Omental fat pad (tissue), 4 donors: ENCODE results near the gene ZNHIT6. TPM values are rescaled to one million over a fixed set of nuclear protein-coding genes. Genes with fewer than 3 reads are reported as not detected.
"Not testable (repeated sequence)": the region's sequence is repeated elsewhere in the genome, so short reads cannot be mapped to it uniquely, and the experiment has no call there.

ENCODE experiments used
- ATAC-seq: fragments of 150-250 bp; one replicate; pipeline ENCODE4 v1.9.1; 2016; ENCODE audit warnings: mild to moderate bottlenecking, moderate library complexity; ENCODE audit not compliant: low FRiP score
- DNase-seq: peaks from one replicate; pipeline ENCODE4 v3.0.0-alpha.2; 2019; ENCODE audit warnings: low spot score
- total RNA-seq, 4 donors: library from RNA; depleted of rRNA; stranded (reverse); fragments of >200 nt; gene quantifications; one replicate each; pipeline ENCODE4 v1.1.0, GENCODE V29; 2016
- TF ChIP-seq, protein P1 (sequence below), 3 donors: fragments of 450-650 bp; IDR thresholded peaks; one replicate each; pipeline ENCODE4 v1.5.1; 2016 to 2017; ENCODE audit warnings: antibody characterized with exemption in 3 of 3, mild to moderate bottlenecking in 3 of 3, moderate library complexity in 2 of 3

ZNHIT6 gene
- total RNA-seq, 4 donors from 2014 or later, result 9.6 to 20.5 (median 15.4) TPM

DNA sequence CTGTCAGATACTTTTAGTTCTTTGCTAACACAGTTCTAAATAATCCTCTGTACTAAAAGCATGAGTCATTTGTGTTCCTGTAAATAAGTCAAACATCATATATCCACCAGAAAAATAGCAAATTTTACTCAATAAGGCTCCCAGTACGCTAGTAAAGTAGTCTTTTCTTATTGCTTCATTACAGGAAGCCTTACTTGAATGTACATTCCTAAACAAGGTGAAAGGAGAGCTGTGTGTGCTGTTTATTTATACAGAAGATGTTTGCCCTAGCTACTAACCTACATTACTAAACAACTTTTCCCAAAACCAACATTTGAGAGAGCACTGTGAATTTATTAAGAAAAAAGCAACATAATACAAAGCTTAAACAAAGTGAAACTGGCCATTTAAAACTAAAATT lies 52.0 kb downstream of the ZNHIT6 start:
- TF ChIP-seq, protein P1, sequence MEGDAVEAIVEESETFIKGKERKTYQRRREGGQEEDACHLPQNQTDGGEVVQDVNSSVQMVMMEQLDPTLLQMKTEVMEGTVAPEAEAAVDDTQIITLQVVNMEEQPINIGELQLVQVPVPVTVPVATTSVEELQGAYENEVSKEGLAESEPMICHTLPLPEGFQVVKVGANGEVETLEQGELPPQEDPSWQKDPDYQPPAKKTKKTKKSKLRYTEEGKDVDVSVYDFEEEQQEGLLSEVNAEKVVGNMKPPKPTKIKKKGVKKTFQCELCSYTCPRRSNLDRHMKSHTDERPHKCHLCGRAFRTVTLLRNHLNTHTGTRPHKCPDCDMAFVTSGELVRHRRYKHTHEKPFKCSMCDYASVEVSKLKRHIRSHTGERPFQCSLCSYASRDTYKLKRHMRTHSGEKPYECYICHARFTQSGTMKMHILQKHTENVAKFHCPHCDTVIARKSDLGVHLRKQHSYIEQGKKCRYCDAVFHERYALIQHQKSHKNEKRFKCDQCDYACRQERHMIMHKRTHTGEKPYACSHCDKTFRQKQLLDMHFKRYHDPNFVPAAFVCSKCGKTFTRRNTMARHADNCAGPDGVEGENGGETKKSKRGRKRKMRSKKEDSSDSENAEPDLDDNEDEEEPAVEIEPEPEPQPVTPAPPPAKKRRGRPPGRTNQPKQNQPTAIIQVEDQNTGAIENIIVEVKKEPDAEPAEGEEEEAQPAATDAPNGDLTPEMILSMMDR (IDR thresholded peaks at IDR 0.05), result no peak
- DNase-seq (no peak), ATAC-seq (no peak)

DNA sequence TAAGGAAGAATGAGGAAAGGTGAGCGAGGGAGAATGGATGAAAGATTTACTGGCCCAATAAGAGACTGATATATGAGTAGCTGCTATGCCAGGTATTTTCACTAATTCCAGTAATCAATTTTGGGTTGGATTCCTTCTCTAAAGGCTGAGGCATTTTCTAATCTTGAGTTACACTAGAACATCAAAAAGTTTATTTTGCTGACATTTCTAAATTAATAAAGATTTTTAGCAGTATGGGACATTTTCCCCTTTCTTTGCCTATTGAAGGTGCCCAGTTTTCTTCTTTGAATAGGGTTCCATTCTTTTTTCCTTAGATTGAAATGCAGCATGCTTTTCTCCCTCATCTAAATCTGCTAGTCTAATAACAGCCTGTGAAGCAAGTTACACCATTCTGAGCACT lies 52.9 kb downstream of the ZNHIT6 start:
- TF ChIP-seq, protein P1 (IDR thresholded peaks at IDR 0.05), result no peak
- no peak for ATAC-seq
- DNase-seq, result no peak

DNA sequence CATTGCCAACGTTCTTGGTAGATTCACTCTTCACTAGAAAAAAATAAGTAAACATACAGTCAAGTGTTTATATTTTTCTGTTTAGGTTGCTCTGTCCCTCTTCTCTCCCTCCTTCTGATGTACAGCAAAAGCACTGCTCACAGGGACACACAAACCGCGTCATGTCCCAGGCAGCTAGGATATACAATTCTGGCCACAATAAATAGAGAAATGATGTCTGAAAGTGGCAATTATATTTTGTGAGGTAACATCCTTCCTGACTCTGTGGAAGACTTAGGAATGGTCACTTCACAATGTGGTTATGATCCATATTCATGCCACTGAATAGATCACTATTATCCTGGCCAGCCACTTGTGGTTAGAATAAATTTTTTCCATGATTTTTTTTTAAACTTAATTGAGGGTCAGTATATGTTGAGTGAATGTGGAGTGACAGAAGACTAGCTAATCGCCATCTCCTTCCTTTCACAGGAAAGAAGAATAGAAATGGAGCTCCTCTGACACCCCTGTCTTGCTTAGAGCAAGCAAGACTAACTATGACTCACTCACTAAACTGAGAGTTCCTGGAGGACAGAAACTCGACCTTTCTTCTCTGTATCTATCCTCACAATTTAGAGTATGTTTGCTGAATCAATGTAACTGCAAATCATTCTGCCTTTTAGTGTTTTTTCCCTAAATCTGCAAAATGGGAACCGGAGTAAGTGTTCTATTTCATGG lies 54.0 kb downstream of the ZNHIT6 start:
- TF ChIP-seq, protein P1 (IDR thresholded peaks at IDR 0.05), result no peak
- no peak for DNase-seq

DNA sequence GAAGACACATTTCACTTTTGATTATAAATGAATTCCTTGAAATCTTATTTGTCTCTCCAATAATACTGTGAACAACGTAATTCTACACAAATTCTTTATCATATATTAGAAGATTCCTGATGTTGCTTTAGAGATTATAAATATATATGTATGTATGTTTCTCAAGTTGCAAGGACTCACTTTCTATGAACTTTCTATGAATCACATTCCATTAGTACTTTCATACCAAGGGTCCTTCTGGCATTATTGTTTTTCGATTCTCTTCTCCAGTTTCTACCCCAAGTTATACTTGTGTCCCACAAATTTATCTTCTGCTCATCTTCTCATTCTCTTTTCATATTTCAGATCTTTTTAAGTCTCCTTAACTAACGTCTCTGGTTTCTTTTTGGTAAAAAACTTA lies 55.9 kb downstream of the ZNHIT6 start:
- no peak for ATAC-seq
- TF ChIP-seq, protein P1 (IDR thresholded peaks at IDR 0.05), result no peak
- no peak for DNase-seq

More for the DNA sequence above, 54.0 kb downstream of the ZNHIT6 start:
- ATAC-seq, result no peak

DNA sequence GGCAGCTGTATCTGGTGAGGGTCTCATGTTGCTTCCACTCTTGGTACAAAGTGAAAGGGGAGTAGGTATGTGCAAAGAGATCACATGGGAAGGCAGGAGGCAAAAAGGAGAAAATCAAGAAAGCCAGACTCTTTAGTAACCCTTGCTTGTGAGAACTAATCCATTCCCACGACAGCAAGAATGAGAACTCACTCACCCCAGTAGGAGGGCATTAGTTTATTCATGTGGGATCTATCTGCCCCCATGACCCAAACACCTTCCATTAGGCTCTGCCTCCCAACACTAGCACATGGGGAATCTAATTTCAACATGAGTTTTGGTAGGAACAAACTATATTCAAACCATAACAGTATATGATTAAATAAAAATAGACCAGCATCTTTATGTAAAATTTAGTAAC lies 57.6 kb downstream of the ZNHIT6 start:
- TF ChIP-seq, protein P1 (IDR thresholded peaks at IDR 0.05), result no peak
- ATAC-seq (no peak), DNase-seq (no peak)

DNA sequence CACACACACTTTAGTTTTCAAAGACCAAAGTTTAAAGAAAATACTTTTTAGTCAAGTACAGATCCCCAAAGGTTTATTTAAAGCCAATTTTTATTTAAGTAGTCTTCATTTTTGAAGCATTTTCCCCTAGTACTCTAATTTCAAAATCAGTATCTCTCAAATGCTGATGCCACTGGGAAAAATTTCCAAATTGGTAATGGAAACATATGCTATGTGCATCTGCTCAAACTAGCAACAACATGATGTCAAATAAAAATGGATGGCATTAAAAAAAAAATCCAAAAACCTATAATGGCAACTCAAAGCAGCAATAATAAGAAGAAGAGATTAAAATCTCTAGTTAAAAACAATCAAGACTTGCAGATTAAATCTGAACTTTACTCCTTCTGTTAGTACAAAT lies 58.6 kb downstream of the ZNHIT6 start:
- ATAC-seq (no peak), DNase-seq (no peak)
- TF ChIP-seq, protein P1 (IDR thresholded peaks at IDR 0.05), result no peak

DNA sequence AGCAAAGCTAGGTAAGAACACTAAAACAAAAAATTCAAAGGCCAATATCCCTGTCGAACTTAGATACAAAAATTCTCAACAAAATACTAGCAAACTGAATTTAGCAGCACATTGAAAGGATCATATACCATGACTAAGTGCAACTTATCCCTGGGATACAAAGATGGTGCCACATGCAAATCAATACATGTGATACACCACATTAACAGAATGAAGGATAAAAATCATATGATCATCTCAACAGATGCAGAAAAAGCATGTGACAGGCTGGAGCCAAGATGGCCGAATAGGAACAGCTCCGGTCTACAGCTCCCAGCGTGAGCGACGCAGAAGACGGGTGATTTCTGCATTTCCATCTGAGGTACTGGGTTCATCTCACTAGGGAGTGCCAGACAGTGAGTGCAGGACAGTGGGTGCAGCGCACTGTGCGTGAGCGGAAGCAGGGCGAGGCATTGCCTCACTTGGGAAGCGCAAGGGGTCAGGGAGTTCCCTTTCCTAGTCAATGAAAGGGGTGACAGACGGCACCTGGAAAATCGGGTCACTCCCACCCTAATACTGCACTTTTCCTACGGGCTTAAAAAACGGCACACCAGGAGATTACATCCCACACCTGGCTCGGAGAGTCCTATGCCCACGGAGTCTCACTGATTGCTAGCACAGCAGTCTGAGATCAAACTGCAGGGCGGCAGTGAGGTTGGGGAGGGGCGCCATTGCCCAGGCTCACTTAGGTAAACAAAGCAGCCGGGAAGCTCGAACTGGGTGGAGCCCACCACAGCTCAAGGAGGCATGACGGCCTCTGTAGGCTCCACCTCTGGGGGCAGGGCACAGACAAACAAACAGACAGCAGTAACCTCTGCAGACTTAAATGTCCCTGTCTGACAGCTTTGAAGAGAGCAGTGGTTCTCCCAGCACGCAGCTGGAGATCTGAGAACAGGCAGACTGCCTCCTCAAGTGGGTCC lies 66.4 kb downstream of the ZNHIT6 start:
- not testable (repeated sequence) for DNase-seq

DNA sequence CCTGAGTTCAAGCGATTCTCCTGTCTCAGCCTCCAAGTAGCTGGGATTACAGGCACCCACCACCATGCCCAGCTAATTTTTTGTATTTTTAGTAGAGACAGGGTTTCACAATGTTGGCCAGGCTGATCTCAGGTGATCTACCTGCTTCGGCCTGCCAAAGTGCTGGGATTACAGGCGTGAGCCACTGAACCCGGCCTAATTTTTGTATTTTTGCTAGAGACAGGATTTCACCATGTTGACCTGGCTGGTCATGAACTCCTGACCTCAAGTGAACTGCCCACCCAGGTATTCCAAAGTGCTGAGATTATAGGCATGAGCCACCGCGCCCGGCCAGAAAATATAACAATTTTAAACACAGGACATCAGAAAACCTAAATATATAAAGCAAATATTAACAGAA lies 68.3 kb downstream of the ZNHIT6 start:
- DNase-seq, ATAC-seq: not testable (repeated sequence)

More for the DNA sequence above, 66.4 kb downstream of the ZNHIT6 start:
- not testable (repeated sequence) for ATAC-seq
